Measurements from ENCODE around the gene UQCRHL. TPM values are rescaled to one million over a fixed set of nuclear protein-coding genes. Genes with fewer than 3 reads are reported as not detected.
A peak's percentile ranks its signal among the peaks of the same experiment; 100 is the strongest.

Gene UQCRHL
- total RNA-seq, 4 donors from 2014 or later: 0.63 to 1.9 (median 0.95) TPM

DNA sequence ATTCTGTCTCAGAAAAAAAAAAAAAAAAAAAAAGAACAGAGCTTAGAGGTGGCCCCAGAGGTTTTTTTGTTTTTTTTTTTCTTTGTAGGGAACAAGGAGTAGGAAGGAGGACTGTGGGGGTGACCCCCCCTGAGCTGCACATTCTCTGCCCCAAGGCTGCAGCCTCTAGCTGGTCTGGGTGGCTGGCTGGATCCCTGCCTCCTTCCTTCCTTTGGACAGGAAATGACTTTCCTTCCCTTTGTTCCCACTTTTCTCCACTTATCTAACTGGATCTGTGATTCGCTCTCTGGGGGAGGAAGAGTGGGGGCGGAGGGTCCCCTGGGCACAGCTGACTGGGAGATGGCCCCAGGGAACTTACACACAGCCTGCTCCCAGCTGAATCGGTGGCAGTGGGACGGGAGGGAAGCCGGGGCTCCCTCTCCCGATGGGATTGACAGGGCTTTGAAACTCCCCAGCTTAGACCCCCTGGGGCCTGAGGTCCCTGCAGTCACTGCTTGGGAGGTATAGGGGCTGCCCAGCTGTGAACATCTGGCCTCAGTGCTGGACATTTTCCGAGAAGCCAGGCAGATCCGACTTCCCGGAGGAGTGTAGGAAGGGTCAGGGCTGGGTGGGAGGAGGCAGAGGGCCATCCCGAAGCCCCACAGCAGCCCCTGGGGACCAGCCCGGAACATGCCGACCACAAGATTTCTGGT, 46.8 kb downstream of the UQCRHL start:
- DNase-seq (ENCODE audit: low spot score): no peak
- TF ChIP-seq, protein P1, sequence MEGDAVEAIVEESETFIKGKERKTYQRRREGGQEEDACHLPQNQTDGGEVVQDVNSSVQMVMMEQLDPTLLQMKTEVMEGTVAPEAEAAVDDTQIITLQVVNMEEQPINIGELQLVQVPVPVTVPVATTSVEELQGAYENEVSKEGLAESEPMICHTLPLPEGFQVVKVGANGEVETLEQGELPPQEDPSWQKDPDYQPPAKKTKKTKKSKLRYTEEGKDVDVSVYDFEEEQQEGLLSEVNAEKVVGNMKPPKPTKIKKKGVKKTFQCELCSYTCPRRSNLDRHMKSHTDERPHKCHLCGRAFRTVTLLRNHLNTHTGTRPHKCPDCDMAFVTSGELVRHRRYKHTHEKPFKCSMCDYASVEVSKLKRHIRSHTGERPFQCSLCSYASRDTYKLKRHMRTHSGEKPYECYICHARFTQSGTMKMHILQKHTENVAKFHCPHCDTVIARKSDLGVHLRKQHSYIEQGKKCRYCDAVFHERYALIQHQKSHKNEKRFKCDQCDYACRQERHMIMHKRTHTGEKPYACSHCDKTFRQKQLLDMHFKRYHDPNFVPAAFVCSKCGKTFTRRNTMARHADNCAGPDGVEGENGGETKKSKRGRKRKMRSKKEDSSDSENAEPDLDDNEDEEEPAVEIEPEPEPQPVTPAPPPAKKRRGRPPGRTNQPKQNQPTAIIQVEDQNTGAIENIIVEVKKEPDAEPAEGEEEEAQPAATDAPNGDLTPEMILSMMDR (IDR thresholded peaks at IDR 0.05): no peak

DNA sequence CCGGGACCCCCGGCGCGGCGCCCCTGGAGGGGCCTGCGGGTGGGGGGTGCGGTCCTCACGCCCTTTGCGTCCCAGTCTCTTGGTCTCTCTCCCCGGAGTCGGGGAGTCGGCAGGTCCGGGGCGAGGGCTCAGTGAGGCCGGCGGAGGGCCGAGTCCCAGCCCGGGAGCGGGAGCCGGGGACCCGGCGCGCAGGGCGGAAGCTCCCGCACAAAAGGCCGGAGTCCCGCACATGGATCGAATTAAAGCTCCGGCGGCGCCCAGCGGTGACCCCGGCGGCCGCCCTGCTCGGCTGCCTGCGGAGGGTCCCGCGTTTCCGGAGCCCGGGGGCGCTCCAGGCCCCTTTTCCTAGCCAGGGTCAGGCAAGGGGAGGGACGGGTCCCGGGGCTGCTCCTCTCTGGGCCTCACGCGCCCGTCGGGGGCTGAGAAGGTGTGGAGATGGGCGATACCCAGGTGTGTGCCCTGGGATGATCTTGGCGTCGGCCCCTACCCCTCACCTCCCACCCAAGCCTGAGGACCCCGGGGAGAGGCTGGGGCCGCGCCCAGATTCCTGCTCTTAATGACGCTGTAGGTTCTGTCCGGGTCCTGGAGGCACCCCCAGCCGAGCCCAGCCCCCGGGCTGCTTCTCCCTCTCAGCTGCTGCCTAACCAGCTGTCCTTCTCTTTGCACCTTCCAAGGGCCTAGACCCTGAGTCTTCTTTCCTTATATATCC, 48.3 kb downstream of the UQCRHL start:
- TF ChIP-seq, protein P1 (IDR thresholded peaks at IDR 0.05): no peak
- ATAC-seq (ENCODE audit: low FRiP score): peak; percentile 16
- no peak for DNase-seq (ENCODE audit: low spot score)

More for the DNA sequence above, 46.8 kb downstream of the UQCRHL start:
- ATAC-seq (ENCODE audit: low FRiP score): no peak

DNA sequence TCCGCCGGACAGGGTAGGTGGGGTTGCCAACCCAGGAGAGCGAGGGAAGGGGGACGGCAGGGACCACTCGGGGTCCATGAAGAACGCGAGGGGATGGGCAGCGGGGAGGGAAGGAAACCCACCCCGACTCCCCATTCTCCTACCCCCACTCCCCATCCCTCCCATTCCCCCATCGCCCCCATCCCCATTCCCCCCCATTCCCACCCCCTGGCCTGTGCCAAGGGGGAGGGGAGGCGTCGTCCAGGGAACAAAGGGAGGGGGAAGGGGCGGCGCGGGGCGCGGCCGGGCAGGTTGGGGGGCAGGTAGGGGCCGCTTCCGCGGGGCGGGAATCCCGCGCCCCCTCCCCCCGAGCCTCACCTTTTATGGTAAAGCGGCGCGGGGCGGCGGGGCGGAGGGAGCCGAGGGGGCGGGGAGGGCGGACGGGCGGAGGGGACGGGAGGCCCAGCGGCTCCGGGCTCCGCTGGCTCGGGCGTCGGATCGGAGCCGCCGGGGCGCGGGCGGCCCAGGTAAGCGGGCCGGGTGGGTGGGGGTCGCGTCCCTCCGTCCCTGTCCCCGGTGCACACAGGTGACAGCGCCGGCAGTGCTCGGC, 49.0 kb downstream of the UQCRHL start, which contains the start of gene FBLIM1:
FBLIM1 (plus strand) TSS at position 453 of the 589 bp plus-strand sequence. CDS start 6,189 bp downstream, outside the sequence.
- TF ChIP-seq, protein P1 (IDR thresholded peaks at IDR 0.05): no peak
- ATAC-seq (ENCODE audit: low FRiP score) (peak; percentile 5), DNase-seq (ENCODE audit: low spot score) (no peak)

DNA sequence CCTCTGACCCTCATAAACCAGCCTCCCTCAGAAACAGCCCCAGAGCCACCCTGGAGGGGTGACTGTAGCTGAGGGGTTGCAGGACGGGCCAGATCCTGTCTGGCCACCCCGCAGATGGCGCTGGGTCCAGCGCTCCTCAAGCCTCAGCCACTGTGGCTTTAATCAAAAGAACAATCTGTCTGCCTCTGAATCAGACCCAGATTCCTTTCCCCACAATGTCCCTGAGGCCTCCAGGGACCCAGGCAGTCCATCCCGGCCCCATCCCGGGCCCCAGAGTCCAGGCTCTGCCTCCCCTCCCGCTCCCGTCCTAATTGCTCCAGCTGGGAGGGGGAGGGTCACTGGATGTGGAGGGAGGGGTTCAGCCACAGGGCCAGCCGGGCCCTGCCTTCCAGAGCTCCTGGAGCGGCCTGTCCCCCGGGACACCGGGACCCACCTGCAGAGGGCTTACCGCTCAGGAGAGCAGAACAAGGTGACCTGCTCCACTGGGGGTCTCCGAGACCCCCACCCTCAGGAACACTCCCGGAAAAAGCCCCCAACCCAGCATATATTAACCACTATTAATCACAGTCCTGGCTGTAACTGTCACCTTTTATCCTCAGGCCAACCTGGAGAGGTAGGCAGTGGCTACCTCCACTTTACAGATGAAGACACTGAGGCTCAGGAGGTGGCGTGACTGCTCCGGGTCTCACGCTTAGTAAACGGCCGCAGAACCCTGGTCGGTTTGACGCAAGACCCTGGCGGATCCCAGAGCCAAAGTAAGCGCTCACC, 49.7 kb downstream of the UQCRHL start:
- TF ChIP-seq, protein P1 (IDR thresholded peaks at IDR 0.05): no peak
- DNase-seq (ENCODE audit: low spot score) (no peak), ATAC-seq (ENCODE audit: low FRiP score) (peak; percentile 19)

Other genes with a start within 250 kb of the UQCRHL start
- under 1 TPM in 3 of 4 donors, not detected in 1; 0.24 to 0.65 (median 0.44) TPM for gene AGMAT, start 222.6 kb downstream of the UQCRHL start, total RNA-seq
- gene DDI2, start 190.2 kb downstream of the UQCRHL start, total RNA-seq: 10 to 100 TPM; 49.3 to 63.2 (median 54.5) TPM
- gene PLEKHM2, start 123.3 kb downstream of the UQCRHL start, total RNA-seq: 10 to 100 TPM; 34.4 to 81.1 (median 50.0) TPM
- 10 to 100 TPM in 1 of 4 donors, 1 to 10 TPM in 2, under 1 TPM in 1; 0.82 to 13.1 (median 2.0) TPM for gene SLC25A34, start 71.4 kb downstream of the UQCRHL start, total RNA-seq
- not detected for gene TMEM82, start 65.2 kb downstream of the UQCRHL start, total RNA-seq
- gene FBLIM1, start 48.9 kb downstream of the UQCRHL start, total RNA-seq: 10 to 100 TPM; 10.4 to 34.0 (median 17.4) TPM
- gene SPEN, start 40.1 kb upstream of the UQCRHL start, total RNA-seq: 10 to 100 TPM; 33.4 to 64.0 (median 51.5) TPM
- gene ZBTB17, start 168.5 kb upstream of the UQCRHL start, total RNA-seq: 10 to 100 TPM; 20.7 to 53.6 (median 27.8) TPM
- gene SRARP, start 196.6 kb upstream of the UQCRHL start, total RNA-seq: not detected
- gene HSPB7, start 210.4 kb upstream of the UQCRHL start, total RNA-seq: 100 to 1,000 TPM in 3 of 4 donors, 10 to 100 TPM in 1; 65.7 to 157 (median 128) TPM
- gene CLCNKA, start 214.4 kb upstream of the UQCRHL start, total RNA-seq: 1 to 10 TPM in 2 of 4 donors, under 1 TPM in 2; 0.37 to 2.4 (median 1.0) TPM
- gene CLCNKB, start 236.1 kb upstream of the UQCRHL start, total RNA-seq: 1 to 10 TPM in 2 of 4 donors, under 1 TPM in 1, not detected in 1; 0.38 to 2.2 (median 1.6) TPM